ENCODE results near the gene ZBED6.

The ZBED6 gene

DNA sequence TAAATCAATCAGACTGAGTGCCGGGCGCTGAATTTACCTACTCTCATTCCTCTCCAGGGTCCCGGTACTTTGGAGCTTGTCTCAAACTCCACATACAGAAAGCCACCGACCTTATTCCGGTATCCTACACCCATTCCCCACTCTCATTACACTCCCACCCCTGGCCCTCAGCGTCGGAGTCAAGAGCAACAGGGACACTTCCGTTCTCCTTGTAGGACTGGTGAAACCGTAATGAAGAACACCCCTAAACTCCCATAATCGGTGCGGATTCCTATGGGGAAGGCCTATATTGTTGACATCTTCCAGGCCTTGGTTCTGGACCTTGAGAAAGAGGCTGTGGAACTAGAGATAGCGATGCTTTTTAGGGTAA, 798 bp downstream of the ZBED6 start:
- TF ChIP-seq, protein P1, sequence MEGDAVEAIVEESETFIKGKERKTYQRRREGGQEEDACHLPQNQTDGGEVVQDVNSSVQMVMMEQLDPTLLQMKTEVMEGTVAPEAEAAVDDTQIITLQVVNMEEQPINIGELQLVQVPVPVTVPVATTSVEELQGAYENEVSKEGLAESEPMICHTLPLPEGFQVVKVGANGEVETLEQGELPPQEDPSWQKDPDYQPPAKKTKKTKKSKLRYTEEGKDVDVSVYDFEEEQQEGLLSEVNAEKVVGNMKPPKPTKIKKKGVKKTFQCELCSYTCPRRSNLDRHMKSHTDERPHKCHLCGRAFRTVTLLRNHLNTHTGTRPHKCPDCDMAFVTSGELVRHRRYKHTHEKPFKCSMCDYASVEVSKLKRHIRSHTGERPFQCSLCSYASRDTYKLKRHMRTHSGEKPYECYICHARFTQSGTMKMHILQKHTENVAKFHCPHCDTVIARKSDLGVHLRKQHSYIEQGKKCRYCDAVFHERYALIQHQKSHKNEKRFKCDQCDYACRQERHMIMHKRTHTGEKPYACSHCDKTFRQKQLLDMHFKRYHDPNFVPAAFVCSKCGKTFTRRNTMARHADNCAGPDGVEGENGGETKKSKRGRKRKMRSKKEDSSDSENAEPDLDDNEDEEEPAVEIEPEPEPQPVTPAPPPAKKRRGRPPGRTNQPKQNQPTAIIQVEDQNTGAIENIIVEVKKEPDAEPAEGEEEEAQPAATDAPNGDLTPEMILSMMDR (IDR thresholded peaks at IDR 0.05; ENCODE audit: control insufficient read depth, insufficient read depth, low read depth, low read length, missing control alignments) = no peak
- peak overlapping the region; percentile 74 for H3K4me3 ChIP-seq (ENCODE audit: control insufficient read depth, low read depth, low read length)
- DNase-seq (ENCODE audit: low read depth) = no peak

DNA sequence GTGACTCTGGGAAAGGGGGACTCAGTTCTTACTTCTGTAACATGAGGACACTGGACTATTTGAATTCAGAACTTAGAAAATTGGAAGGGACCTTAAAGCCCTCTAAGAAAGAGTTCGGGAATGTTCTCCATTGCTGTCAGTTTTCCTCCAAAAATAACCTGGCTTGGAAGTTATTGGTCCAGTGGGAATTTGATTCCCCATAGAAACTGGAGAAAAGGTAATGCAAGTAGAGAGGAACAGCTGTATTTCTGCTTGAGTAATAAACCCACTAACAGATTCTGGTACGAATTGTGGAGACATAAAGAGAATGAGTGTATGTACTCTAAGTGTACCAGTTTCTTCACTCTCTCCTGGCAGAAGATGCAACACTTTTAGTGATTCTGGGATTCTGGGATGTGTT, 1.8 kb downstream of the ZBED6 start:
- peak overlapping the region; percentile 74 for H3K4me3 ChIP-seq (ENCODE audit: control insufficient read depth, low read depth, low read length)
- DNase-seq (ENCODE audit: low read depth) = no peak
- TF ChIP-seq, protein P1 (IDR thresholded peaks at IDR 0.05; ENCODE audit: control insufficient read depth, insufficient read depth, low read depth, low read length, missing control alignments) = no peak

DNA sequence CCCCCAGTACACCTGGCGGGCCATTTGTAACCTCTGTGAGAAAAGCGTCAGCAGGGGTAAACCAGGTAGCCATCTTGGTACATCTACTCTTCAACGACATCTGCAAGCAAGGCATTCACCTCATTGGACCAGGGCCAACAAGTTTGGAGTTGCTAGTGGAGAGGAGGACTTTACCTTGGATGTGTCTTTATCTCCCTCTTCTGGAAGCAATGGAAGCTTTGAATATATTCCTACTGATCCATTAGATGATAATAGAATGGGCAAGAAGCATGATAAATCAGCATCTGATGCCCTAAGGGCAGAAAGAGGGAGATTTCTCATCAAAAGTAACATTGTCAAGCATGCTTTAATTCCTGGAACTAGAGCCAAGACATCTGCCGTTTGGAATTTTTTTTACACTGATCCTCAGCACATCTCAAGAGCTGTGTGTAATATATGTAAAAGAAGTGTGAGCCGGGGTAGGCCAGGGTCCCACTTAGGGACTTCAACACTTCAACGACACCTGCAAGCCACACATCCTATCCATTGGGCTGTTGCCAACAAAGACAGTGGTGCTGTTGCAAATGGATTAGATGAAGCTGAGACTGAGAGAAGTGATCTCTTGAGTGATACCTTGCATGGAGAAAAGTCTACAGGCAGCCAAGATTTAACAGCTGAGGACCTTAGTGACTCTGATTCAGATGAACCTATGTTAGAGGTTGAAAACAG, 2.7 kb downstream of the ZBED6 start:
- no peak for DNase-seq (ENCODE audit: low read depth)
- TF ChIP-seq, protein P1 (IDR thresholded peaks at IDR 0.05; ENCODE audit: control insufficient read depth, insufficient read depth, low read depth, low read length, missing control alignments) = no peak
- H3K4me3 ChIP-seq (ENCODE audit: control insufficient read depth, low read depth, low read length) = no peak overlapping the region

DNA sequence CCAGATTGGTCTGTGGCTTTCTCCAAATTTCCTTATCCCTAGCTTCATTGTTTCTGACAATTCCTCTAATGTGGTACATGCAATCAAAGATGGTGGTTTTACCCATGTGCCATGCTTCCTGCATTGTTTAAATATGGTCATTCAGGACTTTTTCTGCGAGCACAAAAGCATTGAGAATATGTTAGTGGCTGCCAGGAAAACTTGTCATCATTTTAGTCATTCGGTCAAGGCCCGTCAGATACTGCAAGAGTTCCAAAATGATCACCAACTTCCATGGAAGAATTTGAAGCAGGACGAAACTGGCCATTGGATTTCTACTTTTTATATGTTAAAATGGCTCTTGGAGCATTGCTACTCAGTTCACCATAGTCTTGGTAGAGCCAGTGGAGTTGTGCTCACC, 3.7 kb downstream of the ZBED6 start:
- no peak for DNase-seq (ENCODE audit: low read depth)
- TF ChIP-seq, protein P1 (IDR thresholded peaks at IDR 0.05; ENCODE audit: control insufficient read depth, insufficient read depth, low read depth, low read length, missing control alignments) = no peak
- H3K4me3 ChIP-seq (ENCODE audit: control insufficient read depth, low read depth, low read length) = no peak overlapping the region

DNA sequence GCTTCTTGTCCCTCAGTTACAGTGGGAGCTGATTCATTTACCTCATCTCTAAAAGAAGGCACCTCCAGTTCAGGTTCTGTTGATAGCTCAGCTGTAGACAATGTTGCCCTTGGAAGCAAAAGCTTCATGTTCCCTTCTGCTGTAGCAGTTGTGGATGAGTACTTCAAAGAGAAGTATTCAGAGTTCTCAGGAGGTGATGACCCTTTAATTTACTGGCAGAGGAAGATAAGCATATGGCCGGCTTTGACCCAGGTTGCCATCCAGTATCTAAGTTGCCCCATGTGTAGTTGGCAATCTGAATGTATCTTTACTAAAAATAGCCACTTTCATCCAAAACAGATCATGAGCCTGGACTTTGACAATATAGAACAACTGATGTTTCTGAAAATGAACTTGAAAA, 4.5 kb downstream of the ZBED6 start:
- DNase-seq (ENCODE audit: low read depth) = no peak
- no peak overlapping the region for H3K4me3 ChIP-seq (ENCODE audit: control insufficient read depth, low read depth, low read length)
- TF ChIP-seq, protein P1 (IDR thresholded peaks at IDR 0.05; ENCODE audit: control insufficient read depth, insufficient read depth, low read depth, low read length, missing control alignments) = no peak

DNA sequence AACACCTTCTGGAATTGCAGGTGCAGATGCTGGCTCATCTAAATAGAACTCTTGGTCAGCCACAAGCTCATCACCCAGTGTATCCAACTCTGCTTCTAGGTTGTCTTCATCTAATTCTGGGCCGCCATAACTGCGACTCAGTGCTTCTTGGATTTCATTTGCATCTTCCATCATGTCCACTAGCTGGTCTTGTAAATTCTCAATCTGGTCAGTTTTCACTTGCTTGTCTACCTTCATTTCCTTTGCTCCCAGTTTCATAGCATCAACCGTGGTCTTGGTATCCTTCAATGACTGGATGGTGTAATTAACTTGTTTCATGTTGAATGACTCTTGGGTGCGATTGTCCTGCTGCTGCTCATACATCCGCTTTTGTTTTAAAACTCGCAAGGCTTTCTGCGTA, 10.3 kb downstream of the ZBED6 start:
- DNase-seq (ENCODE audit: low read depth) = no peak
- TF ChIP-seq, protein P1 (IDR thresholded peaks at IDR 0.05; ENCODE audit: control insufficient read depth, insufficient read depth, low read depth, low read length, missing control alignments) = no peak
- H3K4me3 ChIP-seq (ENCODE audit: control insufficient read depth, low read depth, low read length) = no peak overlapping the region

Measured in AG09309 (cell line).